Right atrium auricular region (tissue), 2 donors: ENCODE results near the gene SLC25A36. TPM values are rescaled to one million over a fixed set of nuclear protein-coding genes. Genes with fewer than 3 reads are reported as not detected.
A peak's percentile ranks its signal among the peaks of the same experiment; 100 is the strongest.
"Not testable (repeated sequence)": the region's sequence is repeated elsewhere in the genome, so short reads cannot be mapped to it uniquely, and the experiment has no call there.

ENCODE experiments used
- DNase-seq: peaks from one replicate; pipeline ENCODE4 v3.0.0-alpha.2; 2019; ENCODE audit warnings: low spot score
- H3K27ac ChIP-seq, 2 donors: fragments of 200-600 bp; sonication (generic); 1 replicate in 1 of 2; 2 replicates in 1 of 2; pipeline ENCODE4 v1.5.1; 2016 to 2019
- H3K27me3 ChIP-seq, 2 donors: fragments of 200-600 bp; sonication (generic); one replicate each; pipeline versions ENCODE4 v1.5.1 to v1.6.0; 2017 to 2019
- H3K36me3 ChIP-seq: fragments of 200-600 bp; sonication (generic); one replicate; pipeline ENCODE4 v1.5.1; 2016
- H3K4me1 ChIP-seq, 2 donors: fragments of 200-600 bp; sonication (generic); one replicate each; pipeline versions ENCODE4 v1.5.1 to v1.6.0; 2017 to 2019
- H3K4me3 ChIP-seq, 2 donors: fragments of 200-600 bp; sonication (generic); 1 replicate in 1 of 2; 2 replicates in 1 of 2; pipeline ENCODE4 v1.5.1; 2017 to 2019; ENCODE audit warnings: mild to moderate bottlenecking in 1 of 2, moderate library complexity in 1 of 2
- H3K9me3 ChIP-seq, 2 donors: fragments of 200-600 bp; sonication (generic); one replicate each; pipeline ENCODE4 v1.5.1; 2019
- CTCF ChIP-seq, 2 donors: fragments of 200-600 bp; sonication (generic); IDR thresholded peaks; one replicate each; pipeline ENCODE4 v1.5.1; 2019; ENCODE audit warnings: antibody characterized with exemption in 2 of 2
- total RNA-seq, 2 donors: library from RNA; depleted of rRNA; stranded (reverse); fragments of >200 nt; gene quantifications; one replicate each; pipeline ENCODE4 v1.1.0, GENCODE V29; 2016

SLC25A36 gene
- total RNA-seq, 2 donors from 2014 or later: 31.0 to 78.8 TPM

- H3K27me3 ChIP-seq: no peaks in the 10 kb centered on the region
- H3K4me1 ChIP-seq: no peaks in the 10 kb centered on the region
- no peak for TF ChIP-seq CTCF (IDR thresholded peaks at IDR 0.05)
- no peaks in the 10 kb centered on the region for H3K9me3 ChIP-seq
- H3K27ac ChIP-seq: no peak overlapping the region
- DNase-seq: no peak
- H3K4me3 ChIP-seq: no peak overlapping the region
- peaks cover 26% of the 10 kb centered on the region for H3K36me3 ChIP-seq
These were observed 33.3 kb downstream of the SLC25A36 start for GRCh38 chr3:140974900-140975299.

DNA sequence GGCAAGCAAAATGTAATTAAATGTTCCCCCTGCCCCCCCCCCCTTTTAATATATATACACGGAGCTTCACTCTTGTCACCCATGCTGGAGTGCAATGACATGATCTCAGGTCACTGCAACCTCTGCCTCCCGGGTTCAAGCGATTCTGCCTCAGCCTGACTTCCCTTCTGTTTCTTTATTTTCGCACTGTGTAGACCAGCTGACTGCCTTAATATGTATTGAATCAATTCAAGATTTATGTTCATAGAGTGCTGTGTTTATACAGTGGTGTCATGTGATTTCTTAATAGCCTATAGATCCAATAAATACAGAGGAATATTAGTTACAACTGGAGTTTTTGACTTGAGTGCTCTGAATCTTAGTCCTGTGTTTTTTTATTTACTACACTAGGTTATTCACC lies 39.0 kb downstream of the SLC25A36 start:
- no peak for DNase-seq
- Histone ChIP-seq H3K9me3 (peaks cover 0 to 6% of the 10 kb centered on the region in 2 donors), H3K27me3 (no peaks in the 10 kb centered on the region), H3K27ac (no peak overlapping the region), H3K4me3 (no peak overlapping the region), H3K4me1 (no peaks in the 10 kb centered on the region), H3K36me3 (peaks cover 9% of the 10 kb centered on the region)
- no peak for TF ChIP-seq CTCF (IDR thresholded peaks at IDR 0.05)

DNA sequence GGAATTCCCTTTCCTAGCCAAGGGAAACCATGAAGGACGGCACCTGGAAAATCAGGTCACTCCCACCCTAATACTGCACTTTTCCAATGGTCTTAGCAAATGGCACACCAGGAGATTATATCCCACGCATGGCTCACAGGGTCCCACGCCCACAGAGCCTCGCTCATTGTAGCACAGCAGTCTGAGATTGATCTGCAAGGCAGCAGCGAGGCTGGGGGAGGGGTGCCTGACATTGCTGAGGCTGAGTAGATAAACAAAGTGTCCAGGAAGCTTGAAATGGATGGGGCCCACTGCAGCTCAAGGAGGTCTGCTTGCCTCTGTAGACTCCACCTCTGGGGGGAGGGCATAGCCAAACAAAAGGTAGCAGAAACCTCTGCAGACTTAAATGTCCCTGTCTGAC lies 46.2 kb downstream of the SLC25A36 start:
- H3K4me1 ChIP-seq, H3K4me3 ChIP-seq, DNase-seq, H3K36me3 ChIP-seq, H3K27ac ChIP-seq, H3K27me3 ChIP-seq, H3K9me3 ChIP-seq: not testable (repeated sequence)

- H3K27ac ChIP-seq: no peak overlapping the region
- no peaks in the 10 kb centered on the region for H3K4me1 ChIP-seq
- no peaks in the 10 kb centered on the region for H3K36me3 ChIP-seq
- TF ChIP-seq CTCF (IDR thresholded peaks at IDR 0.05): no peak
- H3K27me3 ChIP-seq: no peaks in the 10 kb centered on the region
- DNase-seq: no peak
- H3K4me3 ChIP-seq: no peak overlapping the region
- no peaks in the 10 kb centered on the region for H3K9me3 ChIP-seq
These were observed 52.7 kb downstream of the SLC25A36 start for GRCh38 chr3:140994316-140994715.

GRCh38 chr3:140994861-140995260 lies 53.2 kb downstream of the SLC25A36 start:
- H3K4me3 ChIP-seq, H3K36me3 ChIP-seq, H3K27ac ChIP-seq, H3K9me3 ChIP-seq, H3K27me3 ChIP-seq, H3K4me1 ChIP-seq, DNase-seq: not testable (repeated sequence)

DNA sequence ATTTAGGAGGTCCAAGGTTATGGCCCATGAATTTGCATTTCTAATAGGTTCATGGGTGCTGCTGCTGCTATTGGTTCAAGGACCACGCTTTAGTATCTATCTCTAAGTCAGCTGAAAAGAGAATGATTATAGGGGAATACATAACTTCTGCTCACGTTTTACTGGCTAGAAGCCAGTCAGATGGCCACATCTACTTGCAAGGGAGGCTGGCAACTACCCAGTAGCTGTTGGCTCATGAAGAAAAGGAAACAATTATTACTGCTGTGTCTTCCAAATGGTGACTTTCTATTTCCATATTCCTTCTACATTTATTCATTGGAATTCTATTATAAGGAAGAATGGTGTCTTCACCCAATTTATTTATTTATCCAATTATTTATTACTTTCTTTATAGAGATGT lies 54.2 kb downstream of the SLC25A36 start:
- no peaks in the 10 kb centered on the region for H3K4me1 ChIP-seq
- no peak for TF ChIP-seq CTCF (IDR thresholded peaks at IDR 0.05)
- no peak overlapping the region for H3K4me3 ChIP-seq
- no peaks in the 10 kb centered on the region for H3K27me3 ChIP-seq
- no peaks in the 10 kb centered on the region for H3K9me3 ChIP-seq
- H3K27ac ChIP-seq: no peak overlapping the region
- DNase-seq: no peak
- H3K36me3 ChIP-seq: no peaks in the 10 kb centered on the region

DNA sequence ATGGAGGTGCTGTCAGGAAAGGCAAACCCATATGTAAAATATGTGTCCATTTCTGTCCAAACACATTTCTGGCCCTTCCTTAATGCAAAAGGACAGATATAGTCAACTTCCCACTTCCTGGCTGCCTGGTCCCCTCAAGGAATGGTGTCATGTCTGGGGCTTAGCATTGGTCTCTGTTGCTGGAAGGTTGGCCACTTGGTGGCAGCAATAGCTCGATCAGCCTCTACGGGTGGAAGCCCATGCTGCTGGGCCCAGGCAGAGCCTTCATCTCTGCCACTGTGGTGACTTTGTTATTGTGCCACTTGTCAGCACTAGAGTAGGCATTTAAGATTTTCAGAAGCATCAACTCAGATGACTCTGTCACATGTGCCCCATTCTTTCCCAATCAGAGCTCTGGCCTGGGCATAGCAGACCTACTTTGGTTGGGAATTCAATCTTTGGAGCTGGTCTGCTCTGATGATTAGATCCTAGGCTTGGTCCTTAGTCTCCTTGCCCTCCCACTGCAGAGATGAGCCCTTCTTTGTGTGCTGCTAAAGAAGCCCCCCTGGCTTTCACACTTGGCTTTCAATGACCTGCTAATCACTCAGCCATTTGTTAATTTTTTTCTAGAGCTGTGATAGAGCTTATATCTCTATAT lies 58.5 kb downstream of the SLC25A36 start:
- Histone ChIP-seq H3K4me3 (no peak overlapping the region), H3K27ac (no peak overlapping the region), H3K9me3 (no peaks in the 10 kb centered on the region), H3K27me3 (no peaks in the 10 kb centered on the region), H3K36me3 (no peaks in the 10 kb centered on the region), H3K4me1 (no peaks in the 10 kb centered on the region)
- peak; percentile 65 for DNase-seq
- TF ChIP-seq CTCF (IDR thresholded peaks at IDR 0.05): peak; percentile 49 to 81
